B cell (primary cell): ENCODE results near the gene FOXL2NB. TPM values are rescaled to one million over a fixed set of nuclear protein-coding genes. Genes with fewer than 3 reads are reported as not detected.

ENCODE experiments used
- ATAC-seq: fragments of 200-7000 bp; cut with Tn5 transposase; one replicate; pipeline ENCODE4 v1.10.0; 2021; ENCODE audit warnings: low read depth, mild to moderate bottlenecking, moderate number of reproducible peaks, moderate library complexity
- CTCF ChIA-PET: fragments of 350-600 bp; sonication (Branson Sonifier 250); formaldehyde crosslinking; loops from one replicate; lab custom pipeline; 2021; ENCODE audit warnings: antibody characterized with exemption, inconsistent platforms; lab: Charles Lee
- POLR2A ChIA-PET: fragments of 350-600 bp; sonication (Branson Sonifier 250); formaldehyde crosslinking; loops from one replicate; lab custom pipeline; 2021; ENCODE audit warnings: antibody characterized with exemption; lab: Charles Lee
- DNase-seq: peaks from one replicate; pipeline ENCODE4 v3.0.0; 2013
- H2AFZ ChIP-seq: 2 replicates; pipeline ENCODE4 v1.6.1; 2012; ENCODE audit warnings: mild to moderate bottlenecking, low read depth, low read length; ENCODE audit not compliant: insufficient read depth, poor library complexity, severe bottlenecking
- H3K27ac ChIP-seq, 2 donors: 1 replicate in 1 of 2; 2 replicates in 1 of 2; pipeline ENCODE4 v1.5.1; 2012 to 2013; ENCODE audit warnings: low read length in 2 of 2, mild to moderate bottlenecking in 2 of 2, moderate library complexity in 1 of 2
- H3K27me3 ChIP-seq, 4 experiments: fragments of 200-600 bp in 1 of 4; sonication (generic) in 1 of 4; replicated peaks in 1 of 4; 1 replicate in 2 of 4; 2 replicates in 2 of 4; pipeline versions ENCODE4 v1.6.1 to v1.7.0; 2013 to 2016; ENCODE audit warnings: low read length in 3 of 4, mild to moderate bottlenecking in 2 of 4, mixed read lengths in 1 of 4, moderate library complexity in 1 of 4; ENCODE audit not compliant: insufficient read depth in 4 of 4, control insufficient read depth in 3 of 4; ENCODE audit errors: control extremely low read depth in 1 of 4
- H3K36me3 ChIP-seq, 2 experiments: replicated peaks in 1 of 2; 1 replicate in 1 of 2; 2 replicates in 1 of 2; pipeline versions ENCODE4 v1.6.1 to v1.7.1; 2013; ENCODE audit warnings: low read length in 1 of 2; ENCODE audit not compliant: insufficient read depth in 2 of 2, control insufficient read depth in 1 of 2; ENCODE audit errors: control extremely low read depth in 1 of 2, extremely low read depth in 1 of 2
- H3K4me1 ChIP-seq, 2 donors: fragments of 200-600 bp in 1 of 2; sonication (generic) in 1 of 2; 1 replicate in 1 of 2; 2 replicates in 1 of 2; pipeline versions ENCODE4 v1.5.1 to v1.6.1; 2013 to 2017; ENCODE audit warnings: low read length in 2 of 2; ENCODE audit not compliant: control insufficient read depth in 2 of 2, insufficient read depth in 2 of 2
- H3K4me2 ChIP-seq: replicated peaks from 2 replicates; pipeline ENCODE3; 2012; ENCODE audit warnings: mild to moderate bottlenecking, low read depth, low read length; ENCODE audit not compliant: poor library complexity, severe bottlenecking
- H3K4me3 ChIP-seq, 5 experiments: fragments of 200-600 bp in 1 of 5; sonication (generic) in 1 of 5; 1 replicate in 3 of 5; 2 replicates in 2 of 5; pipeline versions ENCODE4 v1.5.1 to v1.7.0; 2011 to 2016; ENCODE audit warnings: low read length in 4 of 5, mild to moderate bottlenecking in 4 of 5, low read depth in 2 of 5, control low read depth in 1 of 5, moderate library complexity in 1 of 5; ENCODE audit not compliant: insufficient read depth in 1 of 5; ENCODE audit errors: control extremely low read depth in 1 of 5, extremely low read depth in 1 of 5
- H3K79me2 ChIP-seq: fragments of 200-600 bp; sonication (generic); one replicate; pipeline ENCODE4 v1.6.0; 2016; ENCODE audit warnings: low read length; ENCODE audit not compliant: control insufficient read depth, insufficient read depth
- H3K9ac ChIP-seq: fragments of 200-600 bp; sonication (generic); 2 replicates; pipeline ENCODE4 v1.6.1; 2017; ENCODE audit warnings: mild to moderate bottlenecking, low read length, moderate library complexity
- H3K9me3 ChIP-seq, 3 donors: one replicate each; pipeline versions ENCODE4 v1.6.1 to v1.7.1; 2013; ENCODE audit warnings: low read length in 2 of 3; ENCODE audit not compliant: control insufficient read depth in 2 of 3, insufficient read depth in 1 of 3; ENCODE audit errors: control extremely low read depth in 1 of 3
- H4K20me1 ChIP-seq: 2 replicates; pipeline ENCODE4 v1.6.0; 2012; ENCODE audit warnings: mild to moderate bottlenecking, low read length; ENCODE audit not compliant: insufficient read depth, control insufficient read depth, poor library complexity, severe bottlenecking
- H3K27ac Mint-ChIP-seq: one replicate; pipeline ENCODE4 v1.8.0; 2021; ENCODE audit warnings: mixed read lengths
- H3K27me3 Mint-ChIP-seq: one replicate; pipeline ENCODE4 v1.8.0; 2021; ENCODE audit warnings: mixed read lengths
- H3K4me1 Mint-ChIP-seq: one replicate; pipeline ENCODE4 v1.8.0; 2021; ENCODE audit warnings: mixed read lengths
- H3K4me3 Mint-ChIP-seq: one replicate; pipeline ENCODE4 v1.8.0; 2021; ENCODE audit warnings: mixed read lengths
- H3K9me3 Mint-ChIP-seq: one replicate; pipeline ENCODE4 v1.8.0; 2022; ENCODE audit warnings: mixed read lengths; ENCODE audit not compliant: insufficient read depth
- EZH2 ChIP-seq: IDR thresholded peaks from 2 replicates; pipeline ENCODE4 v1.6.1; 2012; ENCODE audit warnings: borderline replicate concordance, low read depth, mild to moderate bottlenecking, moderate library complexity, low read length; ENCODE audit not compliant: insufficient read depth, poor library complexity, severe bottlenecking
- WGBS: methylation state at CpG from one replicate; pipeline ENCODE4 v1.1.5; 2013; ENCODE audit warnings: missing lambda C conversion rate; ENCODE audit not compliant: insufficient coverage; 5-methylcytosine and 5-hydroxymethylcytosine counted together
- intact Hi-C: fragments of 100-400 bp; cut with micrococcal nuclease; formaldehyde crosslinking; loops from one replicate; pipeline ENCODE4 v1.10.0; 2022
- polyA plus RNA-seq: library from polyadenylated mRNA; depleted of rRNA; stranded (reverse); fragments of >200 nt; gene quantifications from 2 replicates; pipeline ENCODE4 v1.2.3, GENCODE V29; 2012
- total RNA-seq, 2 donors: library from RNA; stranded (reverse); fragments of 120-200 nt in 1 of 2; gene quantifications; 1 replicate in 1 of 2; 2 replicates in 1 of 2; pipeline versions ENCODE4 v1.2.3 to v1.2.4, GENCODE V29; 2013 to 2022
- TF ChIP-seq, protein P1 (sequence below): fragments of 200-600 bp; IDR thresholded peaks from one replicate; pipeline ENCODE4 v1.8.0; 2022; ENCODE audit warnings: antibody characterized with exemption, mild to moderate bottlenecking

FOXL2NB gene
- total and polyA plus RNA-seq, 2 donors (not counting 1 experiment from before 2014, with no cell fraction given), result not detected

DNA sequence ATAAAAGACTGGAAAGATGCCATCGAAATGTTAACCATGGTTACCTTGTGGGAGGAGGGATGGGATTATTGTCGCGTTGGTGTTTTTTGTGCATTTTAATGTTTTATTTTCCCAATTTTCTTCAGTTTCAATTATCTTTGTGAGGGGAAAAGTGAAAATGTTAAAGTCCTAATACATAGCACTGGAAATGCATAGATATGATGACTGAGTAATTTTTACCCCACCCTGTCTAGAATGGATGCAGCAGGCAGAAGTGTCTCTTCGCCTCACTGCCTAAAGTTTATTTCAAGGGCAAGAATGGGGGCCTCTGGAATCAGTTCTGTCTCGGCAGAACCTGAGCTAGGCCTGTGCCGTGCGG, 11.5 kb upstream of the FOXL2NB start:
- Histone ChIP-seq H3K27me3 (peaks cover 0 to 74% (median 52%) of the 10 kb centered on the region in 4 experiments), H3K4me3 (peak overlapping the region in 2 of 5 experiments; percentile 34 to 42), H3K79me2 (no peaks in the 10 kb centered on the region), H4K20me1 (no peaks in the 10 kb centered on the region), H2AFZ (peak overlapping the region; percentile 71), H3K36me3 (no peaks in the 10 kb centered on the region), H3K27ac (no peak overlapping the region), H3K9ac (peak overlapping the region; percentile 54), H3K9me3 (peaks cover 0 to 41% (median 1%) of the 10 kb centered on the region in 3 donors), H3K4me1 (peaks cover 46 to 47% of the 10 kb centered on the region in 2 donors), H3K4me2 (peak overlapping the region; percentile 91)
- CTCF ChIA-PET, result interaction anchor here (0.5 to 5.1 kb wide), 19 partner anchors 8 to 502 kb away, joined by 3 to 92 read pairs (median 6); partner anchors contain the start of genes CEP70, FOXL2 and FOXL2NB
- intact Hi-C loops, result no loop called here
- POLR2A ChIA-PET, result interaction anchor here (0.5 kb wide), 1 partner anchor 748 kb away, joined by 3 read pairs; no protein-coding TSS in a partner anchor
- TF ChIP-seq EZH2, result no peak
- TF ChIP-seq, protein P1, sequence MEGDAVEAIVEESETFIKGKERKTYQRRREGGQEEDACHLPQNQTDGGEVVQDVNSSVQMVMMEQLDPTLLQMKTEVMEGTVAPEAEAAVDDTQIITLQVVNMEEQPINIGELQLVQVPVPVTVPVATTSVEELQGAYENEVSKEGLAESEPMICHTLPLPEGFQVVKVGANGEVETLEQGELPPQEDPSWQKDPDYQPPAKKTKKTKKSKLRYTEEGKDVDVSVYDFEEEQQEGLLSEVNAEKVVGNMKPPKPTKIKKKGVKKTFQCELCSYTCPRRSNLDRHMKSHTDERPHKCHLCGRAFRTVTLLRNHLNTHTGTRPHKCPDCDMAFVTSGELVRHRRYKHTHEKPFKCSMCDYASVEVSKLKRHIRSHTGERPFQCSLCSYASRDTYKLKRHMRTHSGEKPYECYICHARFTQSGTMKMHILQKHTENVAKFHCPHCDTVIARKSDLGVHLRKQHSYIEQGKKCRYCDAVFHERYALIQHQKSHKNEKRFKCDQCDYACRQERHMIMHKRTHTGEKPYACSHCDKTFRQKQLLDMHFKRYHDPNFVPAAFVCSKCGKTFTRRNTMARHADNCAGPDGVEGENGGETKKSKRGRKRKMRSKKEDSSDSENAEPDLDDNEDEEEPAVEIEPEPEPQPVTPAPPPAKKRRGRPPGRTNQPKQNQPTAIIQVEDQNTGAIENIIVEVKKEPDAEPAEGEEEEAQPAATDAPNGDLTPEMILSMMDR, result no peak
- H3K4me1 Mint-ChIP-seq, result peaks cover 32% of the 10 kb centered on the region
- H3K27me3 Mint-ChIP-seq, result peaks cover 66% of the 10 kb centered on the region
- H3K9me3 Mint-ChIP-seq, result no peaks in the 10 kb centered on the region
- WGBS, result 33% methylated on average over 4 of the region's 7 CpGs
- ATAC-seq (no peak), DNase-seq (no peak)
- H3K27ac Mint-ChIP-seq, result no peak overlapping the region
- H3K4me3 Mint-ChIP-seq, result peak overlapping the region; percentile 80
